ENCODE data around the gene HDAC10. TPM values are rescaled to one million over a fixed set of nuclear protein-coding genes. Genes with fewer than 3 reads are reported as not detected.

Gene HDAC10
- total RNA-seq, 1 donor from 2014 or later, result 55.5 TPM

- DNase-seq (ENCODE audit: extremely low read depth, low read depth, low spot score), result no peak
These were observed 20.5 kb upstream of the HDAC10 start for GRCh38 chr22:50271519-50271970.

- no peak for DNase-seq (ENCODE audit: extremely low read depth, low read depth, low spot score)
These were observed 19.8 kb upstream of the HDAC10 start for GRCh38 chr22:50270666-50271394.

- DNase-seq (ENCODE audit: extremely low read depth, low read depth, low spot score), result no peak
These were observed 19.1 kb upstream of the HDAC10 start, which contains the start of gene MAPK11 for GRCh38 chr22:50269970-50270665. Gene MAPK11, minus strand, starts transcription at chr22:50270380. Its CDS starts 88 bp downstream, at chr22:50270292.

- no peak for DNase-seq (ENCODE audit: extremely low read depth, low read depth, low spot score)
These were observed 18.5 kb upstream of the HDAC10 start for GRCh38 chr22:50269573-50269969.

- DNase-seq (ENCODE audit: extremely low read depth, low read depth, low spot score), result no peak
These were observed 17.6 kb upstream of the HDAC10 start for GRCh38 chr22:50268655-50269113.

- DNase-seq (ENCODE audit: extremely low read depth, low read depth, low spot score), result no peak
These were observed 16.7 kb upstream of the HDAC10 start for GRCh38 chr22:50267591-50268390.

- DNase-seq (ENCODE audit: extremely low read depth, low read depth, low spot score), result no peak
These were observed 15.9 kb upstream of the HDAC10 start for GRCh38 chr22:50266994-50267393.

GRCh38 chr22:50264946-50265669 is 14.0 kb upstream of the HDAC10 start:
- DNase-seq (ENCODE audit: extremely low read depth, low read depth, low spot score), result no peak

- no peak for DNase-seq (ENCODE audit: extremely low read depth, low read depth, low spot score)
These were observed 13.2 kb upstream of the HDAC10 start for GRCh38 chr22:50264104-50264745.

GRCh38 chr22:50262973-50263617 is 12.0 kb upstream of the HDAC10 start:
- DNase-seq (ENCODE audit: extremely low read depth, low read depth, low spot score), result no peak

GRCh38 chr22:50262460-50262911 is 11.4 kb upstream of the HDAC10 start:
- no peak for DNase-seq (ENCODE audit: extremely low read depth, low read depth, low spot score)

- no peak for DNase-seq (ENCODE audit: extremely low read depth, low read depth, low spot score)
These were observed 10.8 kb upstream of the HDAC10 start, which contains the start of gene MAPK12 for GRCh38 chr22:50261615-50262459. Gene MAPK12, minus strand, starts transcription at chr22:50261683. Its CDS starts 174 bp downstream, at chr22:50261509.

GRCh38 chr22:50260801-50261614 is 9.9 kb upstream of the HDAC10 start:
- DNase-seq (ENCODE audit: extremely low read depth, low read depth, low spot score), result no peak

GRCh38 chr22:50260434-50260800 is 9.4 kb upstream of the HDAC10 start:
- no peak for DNase-seq (ENCODE audit: extremely low read depth, low read depth, low spot score)

GRCh38 chr22:50259302-50259701 is 8.2 kb upstream of the HDAC10 start:
- no peak for DNase-seq (ENCODE audit: extremely low read depth, low read depth, low spot score)

GRCh38 chr22:50258361-50259292 is 7.6 kb upstream of the HDAC10 start:
- DNase-seq (ENCODE audit: extremely low read depth, low read depth, low spot score), result no peak
